Fibroblast of pulmonary artery (primary cell): ENCODE measurements around the gene PTPRE.

Experiments
- DNase-seq: peaks from one replicate; pipeline ENCODE4 v3.0.0-alpha.2; 2010; ENCODE audit warnings: low read depth
- H3K4me3 ChIP-seq: replicated peaks from 2 replicates; pipeline ENCODE4 v1.5.1; 2011; ENCODE audit warnings: low read depth, mild to moderate bottlenecking, control low read depth, low read length, moderate library complexity
- CTCF ChIP-seq: IDR thresholded peaks from 2 replicates; pipeline ENCODE4 v1.5.1; 2011; ENCODE audit warnings: mild to moderate bottlenecking, control low read depth, low read length, inconsistent platforms; ENCODE audit errors: missing control alignments

Gene PTPRE

GRCh38 chr10:127919418-127920271 is 12.7 kb downstream of the PTPRE start:
- TF ChIP-seq CTCF = peak; percentile 32
- no peak overlapping the region for H3K4me3 ChIP-seq
- DNase-seq = peak; percentile 50

GRCh38 chr10:127920306-127921074 is 13.6 kb downstream of the PTPRE start:
- no peak overlapping the region for H3K4me3 ChIP-seq
- TF ChIP-seq CTCF = no peak
- no peak for DNase-seq

- TF ChIP-seq CTCF = no peak
- no peak for DNase-seq
- H3K4me3 ChIP-seq = no peak overlapping the region
Observed at GRCh38 chr10:127921075-127921752, 14.3 kb downstream of the PTPRE start.

GRCh38 chr10:127921753-127922145 is 14.8 kb downstream of the PTPRE start:
- TF ChIP-seq CTCF = no peak
- no peak for DNase-seq
- H3K4me3 ChIP-seq = no peak overlapping the region

GRCh38 chr10:127922206-127922605 is 15.3 kb downstream of the PTPRE start:
- no peak for DNase-seq
- TF ChIP-seq CTCF = no peak
- no peak overlapping the region for H3K4me3 ChIP-seq

GRCh38 chr10:127922675-127923366 is 15.9 kb downstream of the PTPRE start:
- no peak overlapping the region for H3K4me3 ChIP-seq
- no peak for TF ChIP-seq CTCF
- peak; percentile 91 for DNase-seq
